ENCODE measurements around the gene SLC15A4.
"Not testable (repeated sequence)": the region's sequence is repeated elsewhere in the genome, so short reads cannot be mapped to it uniquely, and the experiment has no call there.

SLC15A4 gene

DNA sequence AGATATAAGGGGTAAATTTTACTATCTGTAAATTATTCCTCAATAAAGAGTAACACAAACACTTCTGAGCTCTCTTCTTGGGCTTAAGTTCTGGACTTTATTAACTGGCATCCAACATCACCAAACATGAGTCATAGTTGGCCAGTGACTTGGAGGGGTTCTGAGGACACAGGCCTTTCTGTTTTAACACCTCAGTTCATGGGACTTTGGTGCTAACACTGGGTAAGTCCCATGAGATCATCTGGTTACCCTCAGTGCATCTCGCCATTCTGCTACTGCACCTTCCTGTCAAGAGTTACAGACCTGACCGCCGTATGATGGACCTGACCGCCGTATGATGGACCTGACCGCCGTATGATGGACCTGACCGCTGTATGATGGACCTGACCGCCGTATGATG is 9.9 kb downstream of the SLC15A4 start:
- no peak for DNase-seq

GRCh38 chr12:128813392-128813791 is 10.4 kb downstream of the SLC15A4 start:
- no peak for DNase-seq

DNA sequence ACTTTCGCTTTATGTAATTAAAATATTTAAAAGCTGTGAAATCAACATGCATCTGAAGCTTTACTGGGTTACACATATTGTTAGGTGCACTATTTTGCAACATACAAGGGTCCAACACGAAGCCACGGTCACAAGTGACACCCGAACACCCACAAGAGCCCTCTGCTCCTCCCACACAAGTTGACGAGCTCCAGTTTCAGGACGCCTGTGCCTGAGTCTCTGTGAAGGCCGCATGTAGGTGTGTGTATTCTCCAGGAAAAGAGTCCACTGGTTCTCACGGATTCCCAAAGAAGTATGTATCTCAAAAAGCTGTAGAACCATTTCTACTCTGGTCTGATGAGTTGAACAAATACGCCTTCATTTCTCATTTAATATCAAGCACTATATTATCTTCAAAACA is 12.0 kb downstream of the SLC15A4 start:
- no peak for DNase-seq

- no peak for DNase-seq
Observed at GRCh38 chr12:128810182-128811127, 13.3 kb downstream of the SLC15A4 start.

GRCh38 chr12:128808651-128809050 is 15.1 kb downstream of the SLC15A4 start:
- DNase-seq = no peak

DNA sequence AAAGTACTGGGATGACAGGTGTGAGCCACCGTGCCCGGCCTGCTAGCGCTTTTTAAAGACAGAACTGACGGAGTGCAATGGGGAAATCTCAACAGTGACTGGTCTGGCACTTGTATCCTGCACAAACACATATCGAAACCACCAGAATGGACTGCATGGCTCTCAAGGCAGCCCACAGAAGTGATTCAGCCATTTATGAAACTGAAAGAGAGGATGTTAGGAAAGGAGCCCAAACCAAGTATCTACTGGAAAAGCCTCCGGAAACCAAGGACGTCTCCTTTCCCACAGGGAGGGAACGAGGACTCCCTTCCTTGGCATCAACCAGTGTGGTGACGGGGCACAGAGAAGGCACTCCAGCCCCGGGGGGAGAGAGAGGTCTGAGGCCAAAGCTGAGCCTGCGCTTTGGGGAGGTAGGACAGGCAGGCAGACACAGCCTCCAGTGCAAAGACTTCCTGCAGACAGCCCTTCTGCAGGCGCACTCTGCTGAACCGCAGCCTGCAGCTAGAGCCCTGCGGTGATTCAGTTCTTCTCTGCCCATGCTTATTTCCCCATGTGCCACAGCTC is 16.5 kb downstream of the SLC15A4 start:
- no peak for DNase-seq

GRCh38 chr12:128806573-128806972 is 17.2 kb downstream of the SLC15A4 start:
- DNase-seq = no peak

DNA sequence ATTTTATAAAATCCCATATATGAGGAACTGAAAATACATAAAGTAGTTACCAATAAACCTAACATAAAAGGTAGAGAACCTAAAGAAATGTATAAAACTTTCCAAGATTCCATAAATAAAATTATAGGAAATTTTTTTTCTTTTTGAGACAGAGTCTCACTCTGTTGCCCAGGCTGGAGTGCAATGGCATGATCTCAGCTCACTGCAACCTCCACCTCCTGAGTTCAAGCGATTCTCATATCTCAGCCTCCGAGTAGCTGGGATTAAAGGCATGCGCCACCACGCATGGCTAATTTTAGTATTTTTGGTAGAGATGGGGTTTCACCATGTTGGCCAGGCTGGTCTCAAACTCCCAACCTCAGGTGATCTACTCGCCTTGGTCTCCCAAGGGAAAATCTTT is 18.4 kb downstream of the SLC15A4 start:
- not testable (repeated sequence) for DNase-seq

GRCh38 chr12:128804762-128805161 is 19.0 kb downstream of the SLC15A4 start:
- DNase-seq = no peak

DNA sequence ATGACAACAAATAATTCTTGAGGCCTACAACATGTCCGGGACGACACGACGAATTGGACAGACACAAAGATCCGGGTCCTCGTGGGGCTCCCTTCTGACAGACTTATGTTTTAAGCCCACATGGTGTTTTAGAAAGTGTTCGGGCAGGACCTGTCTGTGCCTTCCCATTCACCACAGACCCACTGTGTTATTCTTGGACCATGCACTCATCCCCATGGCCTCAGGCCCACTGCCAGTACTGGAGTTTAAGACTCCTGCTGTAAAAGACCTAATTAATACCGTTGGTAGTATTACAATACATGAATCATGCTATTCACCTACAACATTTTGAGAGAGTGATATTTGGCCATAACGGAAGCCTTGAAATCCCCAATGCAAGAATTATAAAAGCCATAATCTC is 20.0 kb downstream of the SLC15A4 start:
- DNase-seq = no peak

DNA sequence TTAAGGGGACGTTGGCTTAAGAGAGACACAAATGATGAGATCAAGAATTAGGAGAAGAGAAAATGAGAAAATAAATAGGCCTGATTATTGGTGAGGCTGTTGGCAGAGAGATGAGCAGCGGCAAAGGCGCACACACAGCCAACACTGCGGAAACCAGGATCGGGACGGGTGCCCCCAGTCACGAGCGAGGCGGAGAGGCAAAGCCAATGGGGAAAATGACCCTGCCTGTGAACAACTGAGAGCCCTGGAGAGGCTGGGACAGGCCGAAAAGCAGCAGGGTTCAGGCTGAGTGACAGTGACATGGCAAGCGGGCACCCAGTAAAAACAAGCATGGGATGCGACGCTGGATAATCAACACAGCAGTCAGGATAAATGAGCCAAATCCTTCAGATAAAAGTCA is 21.0 kb downstream of the SLC15A4 start:
- no peak for DNase-seq

GRCh38 chr12:128801879-128802391 is 21.8 kb downstream of the SLC15A4 start:
- no peak for DNase-seq

GRCh38 chr12:128800606-128801005 is 23.2 kb downstream of the SLC15A4 start:
- no peak for DNase-seq

DNA sequence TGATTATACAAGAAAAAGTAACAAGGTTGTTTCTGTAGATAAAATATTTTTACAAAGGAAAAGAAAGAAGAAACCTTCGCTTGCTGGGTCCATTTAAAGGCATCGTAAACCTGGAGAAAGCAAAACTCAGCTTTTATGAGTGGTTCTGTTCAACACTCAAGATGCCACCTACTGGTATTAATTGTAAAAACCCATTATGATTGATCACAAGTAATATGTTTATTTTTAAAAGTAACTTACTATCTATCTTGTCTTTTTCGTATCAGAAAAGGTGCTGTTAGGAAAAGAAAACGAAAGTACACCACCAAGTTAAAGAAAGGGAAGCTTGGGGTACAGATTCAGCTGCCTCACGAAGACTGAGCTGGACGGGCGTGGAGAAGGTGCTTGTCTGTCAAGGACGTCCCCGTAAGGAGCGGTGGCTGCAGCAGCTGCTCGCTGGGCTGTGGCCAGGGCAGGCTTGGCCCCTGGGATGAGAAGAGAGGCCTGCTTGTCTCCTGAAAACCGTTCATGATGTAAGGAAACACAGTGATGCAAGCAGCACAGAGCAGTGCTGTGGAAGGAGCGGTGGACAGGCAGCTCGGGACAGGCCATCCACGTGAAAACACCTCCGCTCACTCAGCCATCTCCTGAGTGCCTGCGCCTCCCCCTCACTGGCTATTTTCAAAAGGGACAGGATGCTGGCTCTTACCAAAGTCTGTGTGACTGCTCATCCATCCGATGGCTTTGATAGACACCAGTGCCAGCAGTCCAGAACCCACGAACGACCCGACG is 25.0 kb downstream of the SLC15A4 start:
- DNase-seq = no peak

DNA sequence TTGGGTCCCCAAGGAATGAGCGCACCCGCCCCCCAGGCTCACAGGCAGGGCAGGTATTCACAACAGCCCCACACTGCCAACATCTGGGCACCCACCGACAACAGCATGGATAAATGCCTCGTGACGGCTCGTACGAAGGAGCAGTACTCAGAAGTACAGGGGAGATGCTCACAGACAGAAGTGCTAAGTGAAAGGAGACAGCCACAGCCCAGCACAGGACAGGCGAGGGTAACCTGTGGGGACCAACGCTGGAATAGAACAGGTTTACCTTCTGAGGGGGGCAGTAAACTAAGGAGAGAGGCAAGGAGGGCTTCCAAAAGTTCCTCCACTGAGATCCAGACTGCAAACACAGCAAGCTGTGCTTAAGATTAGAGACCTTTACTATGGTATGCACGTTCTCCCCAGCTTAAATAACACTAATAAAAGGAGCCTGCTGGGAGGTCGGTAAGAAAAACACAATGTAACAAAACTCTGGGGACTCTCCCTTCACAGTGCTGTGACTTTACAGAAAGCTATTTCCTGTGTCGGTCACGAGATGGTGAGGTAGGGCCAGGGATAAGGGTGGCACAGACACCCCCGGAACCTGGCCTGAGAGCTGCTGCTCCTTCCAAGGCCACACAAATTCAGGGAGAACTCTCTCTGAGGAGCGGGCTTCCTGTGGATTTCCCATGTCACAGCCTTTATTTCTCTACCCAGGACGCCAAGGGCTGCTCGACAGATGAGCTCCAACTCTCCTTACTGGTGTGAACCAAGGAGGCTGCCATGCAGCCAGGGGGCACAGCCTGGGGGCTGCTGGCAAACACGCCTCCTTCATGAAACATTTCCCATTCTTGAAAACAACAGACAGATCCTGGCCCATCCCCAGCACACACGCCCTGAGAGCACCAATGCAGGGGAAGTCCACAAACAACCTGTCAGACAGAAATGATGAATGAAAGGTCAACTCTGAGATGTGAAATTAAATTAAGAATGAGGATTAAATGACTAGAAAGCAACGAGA is 26.3 kb downstream of the SLC15A4 start:
- DNase-seq = no peak

GRCh38 chr12:128796439-128797118 is 27.2 kb downstream of the SLC15A4 start:
- no peak for DNase-seq

GRCh38 chr12:128795530-128796361 is 28.0 kb downstream of the SLC15A4 start:
- DNase-seq = no peak

DNA sequence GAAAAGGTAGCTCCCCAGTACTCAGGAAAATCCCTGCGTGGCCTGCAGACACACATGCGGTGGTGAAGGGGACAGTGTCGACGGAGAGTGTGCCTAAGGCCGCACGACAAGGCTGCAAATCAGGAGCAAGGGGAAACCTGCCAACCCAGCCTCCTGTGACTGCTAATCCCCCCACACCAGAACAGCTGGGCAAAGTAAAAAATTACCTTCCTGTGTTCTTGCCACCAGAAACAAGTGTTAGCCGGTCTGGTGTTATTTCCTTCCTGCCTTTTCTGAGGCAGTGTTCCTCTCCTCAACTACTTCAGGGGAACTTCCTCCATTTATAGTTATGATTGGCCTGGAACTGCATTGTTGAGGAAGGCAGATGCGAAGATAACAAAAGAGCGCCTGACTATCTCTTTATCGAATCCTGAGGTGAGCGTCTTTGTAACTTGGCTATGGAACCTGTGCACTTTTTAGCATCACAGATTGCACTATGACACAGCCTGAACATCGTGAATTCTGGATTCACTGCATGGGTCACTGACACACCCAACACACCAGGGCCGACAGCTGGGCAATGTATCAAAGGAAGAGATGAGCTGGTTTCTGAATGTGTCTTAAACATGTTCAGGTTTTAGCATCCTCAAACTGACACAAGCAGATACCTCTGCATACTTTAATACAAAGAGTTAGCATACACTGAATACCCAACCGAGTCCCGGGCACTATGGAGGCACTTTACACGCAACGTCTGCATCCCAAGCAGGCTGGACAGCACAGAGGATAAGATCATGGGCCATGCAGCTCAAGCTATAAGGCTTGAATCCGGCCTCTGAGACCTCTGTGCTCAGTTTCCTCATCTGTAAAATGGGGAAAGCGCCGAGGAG is 28.9 kb downstream of the SLC15A4 start:
- DNase-seq = peak; percentile 24

DNA sequence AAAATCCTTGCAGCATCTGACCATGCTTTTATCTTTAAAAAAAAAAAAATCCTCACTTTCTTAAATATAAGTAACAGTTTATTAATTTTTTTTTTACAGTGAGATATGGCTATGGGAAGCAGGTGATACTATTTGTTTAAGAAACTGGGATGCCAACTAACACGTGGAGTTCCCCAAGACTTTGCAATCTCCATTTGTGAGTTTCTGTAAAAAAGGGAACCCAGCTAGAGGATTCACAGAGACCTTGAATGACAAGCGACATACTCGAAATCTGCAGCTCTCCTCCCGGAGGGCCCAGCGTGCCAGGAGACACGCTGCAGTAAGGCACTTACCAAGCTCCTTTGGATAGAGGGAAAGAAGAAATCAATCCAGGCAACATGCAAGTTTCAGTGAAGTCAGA is 30.1 kb downstream of the SLC15A4 start:
- DNase-seq = no peak

- DNase-seq = no peak
Observed at GRCh38 chr12:128792881-128793280, 30.9 kb downstream of the SLC15A4 start.
